HCT116 (cell line): ENCODE results near the gene TJP3. TPM values are rescaled to one million over a fixed set of nuclear protein-coding genes. Genes with fewer than 3 reads are reported as not detected.

Source experiments
- ATAC-seq: fragments of 200-7000 bp; cut with Tn5 transposase; 2 replicates; pipeline ENCODE4 v1.9.1; 2020; ENCODE audit warnings: mild to moderate bottlenecking, moderate library complexity
- BruUV-seq: library from RNA; stranded (reverse); fragments of 400-500 nt; replicated peaks from 2 replicates; lab custom pipeline; 2021; lab: Mats Ljungman, UMichigan
- CTCF ChIA-PET: fragments of 300-600 bp; sonication (Branson Sonifier 250); formaldehyde crosslinking; loops from one replicate; lab custom pipeline; 2021; ENCODE audit warnings: antibody characterized with exemption; lab: Charles Lee
- POLR2A ChIA-PET: fragments of 300-600, 350-600 bp; sonication (Branson Sonifier 250); formaldehyde crosslinking; loops from one replicate; lab custom pipeline; 2021; ENCODE audit warnings: antibody characterized with exemption; lab: Charles Lee
- RAD21 ChIA-PET, 2 experiments: fragments of 300-600 bp; sonication (Branson Sonifier 250); formaldehyde crosslinking; loops; one replicate each; lab custom pipeline; 2023; ENCODE audit warnings: low total read pairs in 2 of 2; ENCODE audit not compliant: uncharacterized antibody in 2 of 2, unreplicated experiment in 2 of 2, low non-redundant PET in 1 of 2; lab: Charles Lee
- DNase-seq: peaks from one replicate; pipeline ENCODE4 v3.0.0-alpha.2; 2010; ENCODE audit warnings: low read depth, low spot score
- H2AFZ ChIP-seq: fragments of 200-600 bp; shearing (Covaris generic), sonication (generic); 2 replicates; pipeline ENCODE4 v1.6.1; 2017; ENCODE audit warnings: low read depth, mixed run types, mixed read lengths, antibody characterized with exemption, low read length; ENCODE audit not compliant: poor library complexity, severe bottlenecking
- H3K27ac ChIP-seq: 2 replicates; pipeline ENCODE4 v1.5.1; 2012; ENCODE audit warnings: low read depth, low read length
- H3K27me3 ChIP-seq: fragments of 200-600 bp; sonication (generic); 2 replicates; pipeline ENCODE4 v1.6.1; 2016; ENCODE audit warnings: mixed run types, low read length, mixed read lengths; ENCODE audit not compliant: insufficient read depth
- H3K36me3 ChIP-seq, 2 experiments: fragments of 200-500 bp in 1 of 2; fragments of 200-600 bp in 1 of 2; sonication (Bioruptor generic) in 1 of 2; sonication (generic) in 1 of 2; 2 replicates each; pipeline versions ENCODE4 v1.5.1 to v1.6.1; 2014 to 2016; ENCODE audit warnings: low read length in 2 of 2, inconsistent platforms in 1 of 2, mixed read lengths in 1 of 2, mixed run types in 1 of 2; ENCODE audit not compliant: insufficient read depth in 2 of 2, control insufficient read depth in 1 of 2
- H3K4me1 ChIP-seq, 2 experiments: fragments of 200-600 bp in 1 of 2; sonication (generic) in 1 of 2; 2 replicates each; pipeline versions ENCODE4 v1.5.1 to v1.6.1; 2012 to 2017; ENCODE audit warnings: low read length in 2 of 2, inconsistent platforms in 1 of 2, mild to moderate bottlenecking in 1 of 2, mixed read lengths in 1 of 2, mixed run types in 1 of 2, moderate library complexity in 1 of 2; ENCODE audit not compliant: insufficient read depth in 2 of 2, control insufficient read depth in 1 of 2
- H3K4me2 ChIP-seq: fragments of 200-600 bp; sonication (generic); 2 replicates; pipeline ENCODE4 v1.6.1; 2017; ENCODE audit warnings: mixed run types, low read length, mixed read lengths
- H3K4me3 ChIP-seq, 2 experiments: fragments of 200-600 bp in 1 of 2; sonication (generic) in 1 of 2; replicated peaks in 1 of 2; 2 replicates each; pipeline ENCODE4 v1.5.1; 2011 to 2016; ENCODE audit warnings: low read length in 2 of 2, control low read depth in 1 of 2, low read depth in 1 of 2, mild to moderate bottlenecking in 1 of 2, mixed read lengths in 1 of 2, mixed run types in 1 of 2
- H3K79me2 ChIP-seq: fragments of 200-600 bp; sonication (generic); 2 replicates; pipeline ENCODE4 v1.6.1; 2017; ENCODE audit warnings: mild to moderate bottlenecking, mixed run types, low read length, moderate library complexity, mixed read lengths; ENCODE audit not compliant: insufficient read depth
- H3K9ac ChIP-seq: fragments of 200-600 bp; sonication (generic); 2 replicates; pipeline ENCODE4 v1.6.1; 2016; ENCODE audit warnings: low read length, mixed read lengths
- H3K9me2 ChIP-seq: fragments of 200-600 bp; sonication (generic), shearing (Covaris generic); 2 replicates; pipeline ENCODE4 v1.6.1; 2017; ENCODE audit warnings: mixed run types, mild to moderate bottlenecking, moderate library complexity; ENCODE audit not compliant: insufficient read depth
- H3K9me3 ChIP-seq, 2 experiments: fragments of 200-500 bp in 1 of 2; fragments of 200-600 bp in 1 of 2; sonication (Bioruptor generic) in 1 of 2; sonication (generic) in 1 of 2; 2 replicates each; pipeline ENCODE4 v1.6.1; 2014 to 2017; ENCODE audit warnings: low read length in 2 of 2, mixed read lengths in 2 of 2, inconsistent platforms in 1 of 2, low read depth in 1 of 2, mild to moderate bottlenecking in 1 of 2, mixed run types in 1 of 2, moderate library complexity in 1 of 2; ENCODE audit not compliant: control insufficient read depth in 1 of 2, insufficient read depth in 1 of 2
- H4K20me1 ChIP-seq: fragments of 200-600 bp; sonication (generic), shearing (Covaris generic); 2 replicates; pipeline ENCODE4 v1.6.1; 2017; ENCODE audit warnings: mixed run types, mild to moderate bottlenecking, moderate library complexity; ENCODE audit not compliant: insufficient read depth
- CBX3 ChIP-seq: IDR thresholded peaks from 2 replicates; pipeline ENCODE4 v1.6.1; 2012; ENCODE audit warnings: low read depth
- EGR1 ChIP-seq: IDR thresholded peaks from 2 replicates; pipeline ENCODE4 v1.6.1; 2012; ENCODE audit warnings: low read depth
- EZH2 ChIP-seq: fragments of 200-600 bp; sonication (generic); IDR thresholded peaks from 2 replicates; pipeline ENCODE4 v1.6.1; 2017; ENCODE audit warnings: antibody characterized with exemption, mixed run types
- JUND ChIP-seq: IDR thresholded peaks from 2 replicates; pipeline ENCODE4 v1.6.1; 2012
- MAX ChIP-seq: IDR thresholded peaks from 2 replicates; pipeline ENCODE4 v1.6.1; 2012
- POLR2A ChIP-seq: IDR thresholded peaks from 2 replicates; pipeline ENCODE4 v1.7.0; 2011; ENCODE audit warnings: borderline replicate concordance; ENCODE audit not compliant: insufficient read depth, insufficient read length; ENCODE audit errors: extremely low read depth
- POLR2AphosphoS5 ChIP-seq: IDR thresholded peaks from 2 replicates; pipeline ENCODE4 v1.6.1; 2011; ENCODE audit warnings: mild to moderate bottlenecking, low read depth, low read length, moderate library complexity
- SIN3A ChIP-seq: IDR thresholded peaks from 2 replicates; pipeline ENCODE4 v1.6.1; 2012; ENCODE audit warnings: low read depth
- SP1 ChIP-seq: IDR thresholded peaks from 2 replicates; pipeline ENCODE4 v1.6.1; 2012; ENCODE audit warnings: low read depth
- TCF7L2 ChIP-seq: IDR thresholded peaks from 2 replicates; pipeline ENCODE4 v1.7.0; 2011; ENCODE audit warnings: borderline replicate concordance, inconsistent platforms; ENCODE audit not compliant: insufficient read depth, insufficient read length; ENCODE audit errors: extremely low read depth
- YY1 ChIP-seq: IDR thresholded peaks from 2 replicates; pipeline ENCODE4 v1.6.1; 2011; ENCODE audit warnings: low read length, low read depth, moderate library complexity, mild to moderate bottlenecking; ENCODE audit not compliant: insufficient replicate concordance; ENCODE audit errors: extremely low read depth
- ZBTB33 ChIP-seq: IDR thresholded peaks from 2 replicates; pipeline ENCODE4 v1.6.1; 2011; ENCODE audit warnings: mild to moderate bottlenecking, low read length, moderate library complexity; ENCODE audit not compliant: insufficient replicate concordance; ENCODE audit errors: extremely low read depth
- ZFX ChIP-seq: fragments of 450-650 bp; IDR thresholded peaks from 2 replicates; pipeline ENCODE4 v1.6.1; 2017
- intact Hi-C: fragments of 100-400 bp; cut with micrococcal nuclease; formaldehyde crosslinking; loops from 2 replicates; pipeline ENCODE4 v1.10.0; 2022
- total RNA-seq: library from RNA; stranded (reverse); gene quantifications from one replicate; pipeline ENCODE4 v1.2.1, GENCODE V29; 2021; ENCODE audit not compliant: unreplicated experiment

Gene TJP3
- total RNA-seq, 1 experiment from 2014 or later, result 69.6 TPM

GRCh38 chr19:3721131-3721886, 13.1 kb downstream of the TJP3 start:
- peak overlapping the region; percentile 97 for H3K4me2 ChIP-seq
- no peaks in the 10 kb centered on the region for H3K9me3 ChIP-seq
- TF ChIP-seq POLR2A, result no peak
- TF ChIP-seq MAX, result peak; percentile 87
- no peak for TF ChIP-seq ZFX
- peak; percentile 97 for TF ChIP-seq JUND
- peak; percentile 70 for TF ChIP-seq EGR1
- TF ChIP-seq TCF7L2, result peak; percentile 75
- TF ChIP-seq YY1, result peak; percentile 69
- peak; percentile 98 for TF ChIP-seq CBX3
- no peak for TF ChIP-seq EZH2
- peak; percentile 56 for TF ChIP-seq POLR2AphosphoS5
- peak; percentile 100 for TF ChIP-seq SP1
- TF ChIP-seq ZBTB33, result peak; percentile 6
- peak; percentile 81; the same call in 1 of the 2 replicates for TF ChIP-seq SIN3A
- TF ChIP-seq, all 23 proteins: peak for 10
- no TSS peak for BruUV-seq
- H3K9me2 ChIP-seq, result no peaks in the 10 kb centered on the region
- no peaks in the 10 kb centered on the region for H3K36me3 ChIP-seq
- H3K4me3 ChIP-seq, result peak overlapping the region; percentile 63 to 71
- H3K4me1 ChIP-seq, result peaks cover 52 to 89% of the 10 kb centered on the region in 2 experiments
- H3K79me2 ChIP-seq, result no peaks in the 10 kb centered on the region
- peak overlapping the region; percentile 33; the same call in 1 of the 2 replicates for H3K27ac ChIP-seq
- peak overlapping the region; percentile 60 for H3K9ac ChIP-seq
- ChIA-PET POLR2A (interaction anchor here (1.2 to 1.9 kb wide), 3 partner anchors 11 to 41 kb away, joined by 3 to 10 read pairs (median 5); partner anchors contain the start of genes MRPL54 and TJP3), CTCF (interaction anchor here (0.6 to 2.3 kb wide), 3 partner anchors 12 to 41 kb away, joined by 3 to 9 read pairs (median 6); partner anchors contain the start of genes MRPL54 and TJP3), RAD21 (interaction anchor here (1.3 to 2.0 kb wide), 3 partner anchors 13 to 128 kb away, joined by 4 to 7 read pairs (median 4); partner anchors contain the start of gene TJP3 (in 2 of the 2))
- DNase-seq, result peak; percentile 95
- H2AFZ ChIP-seq, result no peak overlapping the region
- H3K27me3 ChIP-seq, result no peaks in the 10 kb centered on the region
- no peaks in the 10 kb centered on the region for H4K20me1 ChIP-seq
- ATAC-seq, result peak; percentile 48
- intact Hi-C loops, result loop anchor here (10.0 kb wide), 1 partner anchor 483 kb away; no protein-coding TSS in a partner anchor
